Mesenchymal stem cell (in vitro differentiated cells and primary cell): ENCODE measurements around the gene HSPE1.

ENCODE experiments used
- DNase-seq: peaks from one replicate; pipeline ENCODE4 v3.0.0-alpha.2; 2013
- H2AFZ ChIP-seq: one replicate; pipeline ENCODE4 v1.6.1; 2013; ENCODE audit warnings: low read depth, mild to moderate bottlenecking, control low read depth, inconsistent platforms, low read length, moderate library complexity
- H2AK5ac ChIP-seq: 2 replicates; pipeline ENCODE4 v1.6.1; 2013; ENCODE audit warnings: low read length, moderate library complexity, mild to moderate bottlenecking, inconsistent platforms; ENCODE audit not compliant: severe bottlenecking
- H2BK120ac ChIP-seq: one replicate; pipeline ENCODE4 v1.6.1; 2013; ENCODE audit warnings: low read depth, mild to moderate bottlenecking, inconsistent platforms, low read length, moderate library complexity
- H2BK12ac ChIP-seq, 2 experiments: one replicate each; pipeline ENCODE4 v1.6.1; 2013; ENCODE audit warnings: inconsistent platforms in 2 of 2, low read length in 2 of 2, mild to moderate bottlenecking in 2 of 2, moderate library complexity in 2 of 2, control low read depth in 1 of 2
- H2BK15ac ChIP-seq: one replicate; pipeline ENCODE4 v1.6.1; 2013; ENCODE audit warnings: mild to moderate bottlenecking, low read depth, inconsistent platforms; ENCODE audit not compliant: poor library complexity, severe bottlenecking
- H2BK5ac ChIP-seq: 2 replicates; pipeline ENCODE4 v1.6.1; 2013; ENCODE audit warnings: low read depth, mild to moderate bottlenecking, low read length, control low read depth, inconsistent platforms; ENCODE audit not compliant: poor library complexity, severe bottlenecking
- H3K14ac ChIP-seq, 2 experiments: one replicate each; pipeline ENCODE4 v1.6.1; 2013; ENCODE audit warnings: inconsistent platforms in 2 of 2, low read length in 2 of 2, control low read depth in 1 of 2, mild to moderate bottlenecking in 1 of 2, moderate library complexity in 1 of 2
- H3K18ac ChIP-seq, 2 experiments: one replicate each; pipeline ENCODE4 v1.6.1; 2013; ENCODE audit warnings: inconsistent platforms in 2 of 2, low read length in 2 of 2, control low read depth in 1 of 2, low read depth in 1 of 2, mild to moderate bottlenecking in 1 of 2
- H3K23ac ChIP-seq, 2 experiments: one replicate each; pipeline ENCODE4 v1.6.1; 2013; ENCODE audit warnings: inconsistent platforms in 2 of 2, low read length in 2 of 2, mild to moderate bottlenecking in 2 of 2, moderate library complexity in 2 of 2, control low read depth in 1 of 2
- H3K27ac ChIP-seq: 2 replicates; pipeline ENCODE4 v1.5.1; 2013; ENCODE audit warnings: mild to moderate bottlenecking, moderate library complexity, low read length, control low read depth, inconsistent platforms; ENCODE audit not compliant: poor library complexity, severe bottlenecking
- H3K27me3 ChIP-seq, 2 experiments: 2 replicates each; pipeline versions ENCODE4 v1.6.1 to v1.7.0; 2013; ENCODE audit warnings: low read length in 2 of 2, mild to moderate bottlenecking in 2 of 2, moderate library complexity in 2 of 2, control low read depth in 1 of 2, inconsistent platforms in 1 of 2; ENCODE audit not compliant: control insufficient read depth in 1 of 2, insufficient read depth in 1 of 2
- H3K36me3 ChIP-seq, 2 experiments: 2 replicates each; pipeline versions ENCODE4 v1.6.1 to v1.7.0; 2013; ENCODE audit warnings: low read length in 2 of 2, control low read depth in 1 of 2, inconsistent platforms in 1 of 2, low read depth in 1 of 2, mild to moderate bottlenecking in 1 of 2; ENCODE audit not compliant: insufficient read depth in 2 of 2, control insufficient read depth in 1 of 2
- H3K4ac ChIP-seq, 2 experiments: one replicate each; pipeline ENCODE4 v1.6.1; 2013; ENCODE audit warnings: inconsistent platforms in 2 of 2, low read length in 2 of 2, mild to moderate bottlenecking in 2 of 2, moderate library complexity in 2 of 2, control low read depth in 1 of 2, low read depth in 1 of 2
- H3K4me1 ChIP-seq: 2 replicates; pipeline ENCODE4 v1.6.1; 2013; ENCODE audit warnings: low read depth, low read length, control low read depth; ENCODE audit not compliant: control insufficient read depth, insufficient read depth
- H3K4me2 ChIP-seq: 2 replicates; pipeline ENCODE4 v1.6.1; 2013; ENCODE audit warnings: low read length, mild to moderate bottlenecking, inconsistent platforms; ENCODE audit not compliant: poor library complexity, severe bottlenecking
- H3K4me3 ChIP-seq, 2 experiments: 2 replicates each; pipeline versions ENCODE4 v1.5.1 to v1.7.0; 2013; ENCODE audit warnings: low read length in 2 of 2, mild to moderate bottlenecking in 2 of 2, control low read depth in 1 of 2, low read depth in 1 of 2; ENCODE audit not compliant: insufficient read depth in 1 of 2
- H3K79me1 ChIP-seq: replicated peaks from 2 replicates; pipeline ENCODE4 v1.6.1; 2013; ENCODE audit warnings: mild to moderate bottlenecking, control low read depth, low read length, inconsistent platforms; ENCODE audit not compliant: poor library complexity, severe bottlenecking
- H3K9ac ChIP-seq: 2 replicates; pipeline ENCODE4 v1.7.0; 2013; ENCODE audit warnings: mild to moderate bottlenecking, low read length, moderate library complexity
- H3K9me3 ChIP-seq: 2 replicates; pipeline ENCODE4 v1.7.0; 2013; ENCODE audit warnings: mild to moderate bottlenecking, low read length; ENCODE audit not compliant: control insufficient read depth
- H4K8ac ChIP-seq: one replicate; pipeline ENCODE4 v1.6.1; 2013; ENCODE audit warnings: inconsistent platforms, mild to moderate bottlenecking, low read length, moderate library complexity
- H4K91ac ChIP-seq: one replicate; pipeline ENCODE4 v1.6.1; 2013; ENCODE audit warnings: mild to moderate bottlenecking, low read length, inconsistent platforms
- WGBS: methylation state at CpG from one replicate; pipeline ENCODE4 v1.1.7; 2013; ENCODE audit warnings: mixed read lengths; 5-methylcytosine and 5-hydroxymethylcytosine counted together

The HSPE1 gene

DNA sequence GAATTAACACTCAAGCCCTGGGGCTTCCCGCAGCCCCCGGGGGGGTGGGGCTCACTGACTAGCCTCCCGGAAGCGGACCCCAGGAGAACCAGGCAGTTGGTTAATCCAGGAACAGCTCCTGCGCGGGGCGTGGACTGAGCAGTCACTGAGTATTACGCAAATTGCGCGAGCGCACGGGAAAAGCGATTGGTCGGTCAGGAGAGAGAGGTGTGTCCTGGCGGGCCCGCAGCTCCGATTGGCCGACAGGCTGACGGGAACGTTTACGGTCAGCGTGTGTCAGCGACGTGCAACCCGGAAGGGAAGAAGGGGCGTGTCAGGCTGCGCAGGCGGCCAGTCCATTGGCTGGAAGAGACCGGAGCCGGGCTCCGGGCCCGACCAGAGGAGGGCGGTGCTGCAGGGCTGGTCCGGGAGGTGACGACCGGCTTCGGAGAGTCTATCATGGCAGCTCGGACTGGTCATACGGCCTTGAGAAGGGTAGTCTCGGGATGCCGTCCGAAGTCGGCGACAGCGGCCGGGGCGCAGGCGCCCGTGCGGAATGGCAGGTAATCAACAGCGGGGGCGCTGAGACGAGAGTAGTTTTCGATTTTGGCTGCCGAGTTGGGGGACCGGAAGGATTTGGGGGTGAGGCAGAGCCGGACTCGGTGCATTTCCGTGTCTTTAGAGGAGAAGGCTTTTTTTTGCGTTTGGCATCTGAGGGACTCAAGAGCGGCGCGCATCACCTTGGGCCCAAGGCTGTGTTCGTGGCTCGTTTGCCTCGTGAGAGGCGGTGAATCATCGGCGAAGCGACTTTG, 46.9 kb upstream of the HSPE1 start, which contains the start of gene COQ10B:
Gene COQ10B (plus strand): TSS at position 430 of the 791 bp plus-strand sequence. CDS start 9 bp downstream, at position 439.
- Histone ChIP-seq H3K4me2 (peak within 1 kb of the TSS; percentile 73), H3K4me3 (peak within 1 kb of the TSS; percentile 84 to 94), H3K9ac (peak within 1 kb of the TSS; percentile 99), H3K4me1 (peaks cover 5% of the 10 kb centered on the region), H3K18ac (peak within 1 kb of the TSS; percentile 99 to 100), H2AK5ac (peak within 1 kb of the TSS; percentile 85), H4K91ac (peak within 1 kb of the TSS; percentile 98), H3K4ac (peak within 1 kb of the TSS; percentile 93 to 100), H4K8ac (peak within 1 kb of the TSS; percentile 98), H2BK5ac (peak within 1 kb of the TSS; percentile 99), H3K27ac (peak within 1 kb of the TSS; percentile 100), H3K23ac (peak within 1 kb of the TSS in 1 of 2 experiments; percentile 46), H3K27me3 (no peaks in the 10 kb centered on the region), H3K36me3 (peaks cover 0 to 3% of the 10 kb centered on the region in 2 experiments), H2BK12ac (peak within 1 kb of the TSS in 1 of 2 experiments; percentile 83), H3K14ac (peak within 1 kb of the TSS in 1 of 2 experiments; percentile 99), H2BK15ac (peak within 1 kb of the TSS; percentile 83), H3K9me3 (no peaks in the 10 kb centered on the region), H3K79me1 (peaks cover 2% of the 10 kb centered on the region), H2AFZ (peak within 1 kb of the TSS; percentile 93), H2BK120ac (peak within 1 kb of the TSS; percentile 71)
- under 1% methylated on average over 70 of the region's 70 CpGs for WGBS
- peak; percentile 100 for DNase-seq

DNA sequence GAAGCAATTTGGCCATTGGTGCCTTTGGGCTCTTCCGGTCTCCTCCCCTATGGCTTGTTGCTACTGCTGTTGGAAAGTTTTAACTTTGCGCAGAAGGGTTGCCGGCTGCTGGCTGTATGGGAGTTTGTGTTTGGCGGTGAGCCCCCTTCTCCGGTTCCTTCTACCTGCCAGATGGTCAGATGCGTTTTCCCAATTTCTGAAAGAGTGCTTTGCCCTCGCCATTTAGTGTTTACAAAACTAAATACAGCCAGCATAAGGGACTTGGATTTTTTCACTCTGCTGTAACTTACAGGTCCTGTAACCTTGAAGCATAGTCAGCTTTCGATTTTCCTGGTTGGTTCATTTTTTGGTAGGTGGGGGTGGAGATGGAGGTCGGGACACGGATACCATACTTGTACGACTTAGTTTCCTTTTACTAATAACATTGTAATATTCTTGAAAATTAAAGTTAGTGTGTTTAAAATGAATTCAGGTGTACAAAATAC, 46.2 kb upstream of the HSPE1 start:
- WGBS = 0% methylated on average over 7 of the region's 11 CpGs
- H4K91ac ChIP-seq = no peak overlapping the region
- no peak for DNase-seq
- H3K14ac ChIP-seq = no peak overlapping the region
- peaks cover 2% of the 10 kb centered on the region for H3K79me1 ChIP-seq
- no peak overlapping the region for H2AFZ ChIP-seq
- peak overlapping the region in 1 of 2 experiments; percentile 99 for H3K18ac ChIP-seq
- H2BK120ac ChIP-seq = peak overlapping the region; percentile 71
- H3K9me3 ChIP-seq = no peaks in the 10 kb centered on the region
- H3K27ac ChIP-seq = peak overlapping the region; percentile 100
- H3K4ac ChIP-seq = peak overlapping the region; percentile 81 to 93
- no peak overlapping the region for H2AK5ac ChIP-seq
- H4K8ac ChIP-seq = peak overlapping the region; percentile 98
- H3K23ac ChIP-seq = no peak overlapping the region
- H3K9ac ChIP-seq = peak overlapping the region; percentile 99
- peak overlapping the region; percentile 99 for H2BK5ac ChIP-seq
- H3K27me3 ChIP-seq = no peaks in the 10 kb centered on the region
- peak overlapping the region; percentile 62 for H3K4me2 ChIP-seq
- H3K36me3 ChIP-seq = peaks cover under 1 to 5% of the 10 kb centered on the region in 2 experiments
- no peak overlapping the region for H2BK12ac ChIP-seq
- peak overlapping the region; percentile 84 to 94 for H3K4me3 ChIP-seq
- peaks cover 5% of the 10 kb centered on the region for H3K4me1 ChIP-seq
- no peak overlapping the region for H2BK15ac ChIP-seq

DNA sequence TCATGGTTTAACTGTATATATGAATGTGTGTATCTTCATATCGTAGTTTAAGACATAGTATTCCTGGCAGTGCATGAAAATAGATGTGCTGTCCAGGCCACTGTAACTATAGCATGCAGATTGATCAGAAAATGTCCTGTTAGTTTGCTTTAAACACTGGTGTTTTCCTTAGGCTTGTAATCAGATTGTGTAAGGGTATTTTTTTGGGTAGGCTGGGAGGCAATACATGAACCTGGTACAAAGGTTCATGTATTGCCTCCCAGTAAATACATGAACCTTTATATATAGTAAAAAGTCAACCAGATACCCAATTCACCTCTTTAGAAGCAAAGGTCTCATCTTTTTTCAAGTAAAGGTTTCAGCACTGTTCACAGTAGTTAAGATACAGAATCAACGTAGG, 45.3 kb upstream of the HSPE1 start:
- Histone ChIP-seq H3K23ac (no peak overlapping the region), H3K27me3 (no peaks in the 10 kb centered on the region), H2BK5ac (no peak overlapping the region), H2BK12ac (no peak overlapping the region), H3K9me3 (no peaks in the 10 kb centered on the region), H4K91ac (no peak overlapping the region), H2BK120ac (no peak overlapping the region), H3K9ac (peak overlapping the region; percentile 99), H3K4me2 (peak overlapping the region; percentile 63), H3K36me3 (peaks cover 4 to 15% of the 10 kb centered on the region in 2 experiments), H4K8ac (no peak overlapping the region), H2AFZ (no peak overlapping the region), H2BK15ac (no peak overlapping the region), H3K27ac (no peak overlapping the region), H3K4me3 (peak overlapping the region in 1 of 2 experiments; percentile 84), H3K18ac (no peak overlapping the region), H2AK5ac (no peak overlapping the region), H3K14ac (no peak overlapping the region), H3K79me1 (peaks cover 2% of the 10 kb centered on the region), H3K4me1 (peaks cover 8% of the 10 kb centered on the region), H3K4ac (no peak overlapping the region)
- peak; percentile 21 for DNase-seq
- WGBS = 91% methylated on average over 2 of the region's 2 CpGs

DNA sequence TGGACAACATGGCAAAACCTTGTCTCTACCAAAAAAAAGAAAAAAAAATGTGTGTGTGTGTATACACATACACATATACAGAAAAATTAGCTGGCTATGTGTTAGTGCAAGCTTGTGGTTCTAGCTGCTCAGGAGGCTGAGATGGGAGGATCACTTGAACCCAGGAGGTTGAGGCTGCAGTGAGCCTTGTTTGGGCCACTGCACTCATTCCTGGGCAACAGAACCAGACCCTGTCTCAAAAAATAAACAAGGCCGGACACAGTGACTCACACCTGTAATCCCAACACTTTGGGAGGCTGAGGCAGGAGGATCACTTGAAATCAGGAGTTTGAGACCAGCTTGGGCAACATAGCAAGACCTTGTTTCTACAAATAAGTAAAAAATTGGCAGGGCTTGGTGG, 44.8 kb upstream of the HSPE1 start:
- peak overlapping the region in 1 of 2 experiments; percentile 10 for H2BK12ac ChIP-seq
- no peaks in the 10 kb centered on the region for H3K27me3 ChIP-seq
- H2AFZ ChIP-seq = no peak overlapping the region
- no peak overlapping the region for H3K4ac ChIP-seq
- 100% methylated on average over 1 of the region's 1 CpG for WGBS
- H3K9me3 ChIP-seq = no peaks in the 10 kb centered on the region
- H3K4me1 ChIP-seq = peaks cover 8% of the 10 kb centered on the region
- no peak overlapping the region for H2BK15ac ChIP-seq
- no peak overlapping the region for H4K91ac ChIP-seq
- H4K8ac ChIP-seq = no peak overlapping the region
- H3K9ac ChIP-seq = peak overlapping the region; percentile 99
- H3K23ac ChIP-seq = no peak overlapping the region
- H3K14ac ChIP-seq = no peak overlapping the region
- peak overlapping the region; percentile 49 for H3K4me2 ChIP-seq
- H3K18ac ChIP-seq = no peak overlapping the region
- H2BK5ac ChIP-seq = no peak overlapping the region
- peak overlapping the region in 1 of 2 experiments; percentile 84 for H3K4me3 ChIP-seq
- no peak overlapping the region for H3K27ac ChIP-seq
- peaks cover 3% of the 10 kb centered on the region for H3K79me1 ChIP-seq
- no peak overlapping the region for H2AK5ac ChIP-seq
- no peak for DNase-seq
- no peak overlapping the region for H2BK120ac ChIP-seq
- H3K36me3 ChIP-seq = peaks cover 6 to 20% of the 10 kb centered on the region in 2 experiments
